GM19035 (cell line): ENCODE measurements around the gene ERGIC1.
A peak's percentile ranks its signal among the peaks of the same experiment; 100 is the strongest.

Experiments used
- ATAC-seq: cut with Tn5 transposase; IDR thresholded peaks from one replicate; pipeline ENCODE4 v1.9.1; 2021; ENCODE audit not compliant: unreplicated experiment

ERGIC1 gene

GRCh38 chr5:172915514-172915913 lies 81.5 kb downstream of the ERGIC1 start:
- no peak for ATAC-seq

- ATAC-seq, result no peak
Measured at GRCh38 chr5:172918421-172919371, 84.6 kb downstream of the ERGIC1 start.

GRCh38 chr5:172919525-172920446 lies 85.7 kb downstream of the ERGIC1 start:
- no peak for ATAC-seq

GRCh38 chr5:172920447-172920849 lies 86.4 kb downstream of the ERGIC1 start:
- no peak for ATAC-seq

GRCh38 chr5:172920995-172921394 lies 86.9 kb downstream of the ERGIC1 start:
- no peak for ATAC-seq

GRCh38 chr5:172921906-172922305 lies 87.9 kb downstream of the ERGIC1 start:
- no peak for ATAC-seq

GRCh38 chr5:172923539-172923938 lies 89.5 kb downstream of the ERGIC1 start:
- no peak for ATAC-seq

- no peak for ATAC-seq
Measured at GRCh38 chr5:172925336-172925948, 91.4 kb downstream of the ERGIC1 start.

- ATAC-seq, result no peak
Measured at GRCh38 chr5:172926008-172926523, 92.0 kb downstream of the ERGIC1 start.

GRCh38 chr5:172926796-172927195 lies 92.7 kb downstream of the ERGIC1 start:
- no peak for ATAC-seq

- ATAC-seq, result no peak
Measured at GRCh38 chr5:172929371-172929838, 95.4 kb downstream of the ERGIC1 start.

GRCh38 chr5:172931001-172931536 lies 97.0 kb downstream of the ERGIC1 start:
- ATAC-seq, result no peak

- ATAC-seq, result peak; percentile 67
Measured at GRCh38 chr5:172932313-172933017, 98.4 kb downstream of the ERGIC1 start.

GRCh38 chr5:172933238-172933637 lies 99.2 kb downstream of the ERGIC1 start:
- ATAC-seq, result no peak

- no peak for ATAC-seq
Measured at GRCh38 chr5:172935096-172935495, 101.0 kb downstream of the ERGIC1 start.

- no peak for ATAC-seq
Measured at GRCh38 chr5:172936401-172936800, 102.3 kb downstream of the ERGIC1 start.

- no peak for ATAC-seq
Measured at GRCh38 chr5:172939071-172939470, 105.0 kb downstream of the ERGIC1 start.

- ATAC-seq, result no peak
Measured at GRCh38 chr5:172939611-172940267, 105.7 kb downstream of the ERGIC1 start.

- ATAC-seq, result no peak
Measured at GRCh38 chr5:172940268-172941066, 106.4 kb downstream of the ERGIC1 start.
